HL-60/S4 (cell line): Measurements from ENCODE around the gene TAS2R60.
"Not testable (repeated sequence)": the region's sequence is repeated elsewhere in the genome, so short reads cannot be mapped to it uniquely, and the experiment has no call there.

Experiments used
- in situ Hi-C: fragments of 300-500 bp; cut with MboI; formaldehyde crosslinking; loops from 2 replicates; pipeline ENCODE4 v1.14.3; 2022; ENCODE audit warnings: low sequenced_read_pairs

TAS2R60 gene

GRCh38 chr7:143472071-143472689 is 28.9 kb downstream of the TAS2R60 start:
- in situ Hi-C loops = not testable (repeated sequence)

DNA sequence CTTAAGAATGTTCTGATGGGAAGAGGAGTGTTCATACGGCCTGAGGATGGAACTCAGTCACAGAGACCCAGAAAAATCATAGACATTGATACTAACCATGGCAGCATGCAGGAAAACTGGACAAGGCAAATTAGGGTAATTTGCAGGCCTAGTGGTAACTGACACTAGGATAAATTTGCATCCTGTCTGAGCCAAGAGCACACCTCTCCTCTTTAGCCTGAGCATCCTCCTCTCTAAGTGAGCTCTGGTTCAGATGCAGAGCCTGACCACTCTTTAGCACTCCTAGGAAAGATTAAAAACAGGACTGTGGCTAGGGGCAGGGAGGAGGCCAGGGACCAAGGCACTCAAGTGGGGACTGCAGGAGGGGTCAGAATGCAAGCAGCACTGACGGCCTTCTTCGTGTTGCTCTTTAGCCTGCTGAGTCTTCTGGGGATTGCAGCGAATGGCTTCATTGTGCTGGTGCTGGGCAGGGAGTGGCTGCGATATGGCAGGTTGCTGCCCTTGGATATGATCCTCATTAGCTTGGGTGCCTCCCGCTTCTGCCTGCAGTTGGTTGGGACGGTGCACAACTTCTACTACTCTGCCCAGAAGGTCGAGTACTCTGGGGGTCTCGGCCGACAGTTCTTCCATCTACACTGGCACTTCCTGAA is 34.4 kb downstream of the TAS2R60 start, which contains the start of gene TAS2R41:
TSS of gene TAS2R41 (plus strand) at position 373 of the 650 bp plus-strand sequence. CDS start at position 373, 0 bp downstream.
- in situ Hi-C loops = no loop called here

GRCh38 chr7:143479055-143479766 is 36.0 kb downstream of the TAS2R60 start:
- in situ Hi-C loops = no loop called here

- in situ Hi-C loops = no loop called here
Measured at GRCh38 chr7:143480501-143480900, 37.2 kb downstream of the TAS2R60 start.

DNA sequence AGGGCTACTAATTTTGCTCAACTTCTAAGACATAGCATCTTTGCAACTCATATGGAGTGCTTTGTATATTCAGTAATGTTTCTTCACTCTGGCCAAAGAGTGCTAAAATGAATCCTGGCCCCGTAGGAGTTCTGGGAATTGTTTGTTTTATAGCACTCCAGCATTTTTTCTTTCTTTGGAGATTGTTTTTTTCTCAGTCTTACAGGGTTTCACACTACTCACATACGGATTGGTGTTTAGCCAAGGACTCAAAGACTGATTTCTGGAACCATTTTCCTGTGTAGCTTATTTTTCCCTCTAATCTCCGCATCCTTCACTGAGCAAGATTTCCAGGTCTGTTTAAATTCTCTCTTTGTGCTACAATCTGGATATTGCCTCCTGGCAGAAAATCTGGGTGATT is 40.9 kb downstream of the TAS2R60 start:
- in situ Hi-C loops = no loop called here

DNA sequence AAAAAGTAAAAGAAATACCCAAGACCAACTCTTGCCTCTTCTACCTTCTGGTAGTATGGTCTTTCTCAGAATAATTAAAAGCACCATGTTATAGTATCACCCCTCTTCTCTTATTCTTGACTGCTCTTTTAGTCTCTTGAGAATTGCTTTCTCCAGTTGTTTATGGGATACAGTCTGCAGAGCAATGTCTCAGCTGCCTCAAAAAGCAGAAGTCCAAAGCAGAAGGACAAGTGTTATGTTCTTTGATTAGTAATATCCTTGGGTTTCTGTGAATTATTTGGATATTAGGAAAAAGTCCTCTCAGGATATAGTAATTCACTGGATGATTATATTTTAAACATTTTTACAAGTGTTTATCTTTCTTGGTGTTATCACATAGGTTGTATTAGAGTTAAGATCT is 41.8 kb downstream of the TAS2R60 start:
- in situ Hi-C loops = no loop called here

GRCh38 chr7:143485500-143485899 is 42.2 kb downstream of the TAS2R60 start:
- in situ Hi-C loops = no loop called here

DNA sequence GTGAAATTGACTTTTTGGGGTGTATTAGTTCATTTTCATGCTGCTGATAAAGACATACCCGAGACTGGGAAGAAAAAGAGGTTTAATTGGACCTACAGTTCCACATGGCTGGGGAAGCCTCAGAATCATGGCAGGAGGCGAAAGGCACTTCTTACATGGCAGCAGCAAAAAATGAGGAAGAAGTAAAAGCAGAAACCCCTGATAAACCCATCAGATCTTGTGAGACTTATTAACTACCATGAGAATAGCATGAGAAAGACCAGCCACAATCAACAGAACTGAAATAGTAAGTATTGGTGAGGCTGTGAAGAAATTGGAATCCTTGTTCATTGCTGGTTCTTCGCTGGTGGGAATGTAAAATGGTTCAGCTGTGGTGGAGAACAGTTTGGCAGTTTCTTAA is 43.0 kb downstream of the TAS2R60 start:
- in situ Hi-C loops = not testable (repeated sequence)

DNA sequence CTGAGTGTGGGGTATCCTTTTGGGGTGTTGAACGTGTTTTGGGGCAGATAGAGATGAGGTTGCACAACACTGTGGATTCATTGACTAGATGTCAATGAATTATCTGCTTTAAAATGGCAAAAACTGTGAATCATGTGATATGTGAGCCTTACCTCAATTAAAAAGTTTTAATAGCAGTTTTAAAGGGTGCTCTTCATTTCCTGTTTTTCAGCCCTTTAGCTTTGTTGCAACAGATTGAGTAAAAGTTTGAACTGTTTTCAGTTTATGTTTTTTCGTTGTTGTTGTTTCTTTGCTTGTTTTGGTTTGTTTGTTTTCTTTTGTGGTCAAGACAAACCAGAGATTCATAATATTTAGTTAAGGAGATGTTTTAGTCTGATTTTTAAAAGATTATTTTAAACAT is 43.8 kb downstream of the TAS2R60 start:
- in situ Hi-C loops = no loop called here

DNA sequence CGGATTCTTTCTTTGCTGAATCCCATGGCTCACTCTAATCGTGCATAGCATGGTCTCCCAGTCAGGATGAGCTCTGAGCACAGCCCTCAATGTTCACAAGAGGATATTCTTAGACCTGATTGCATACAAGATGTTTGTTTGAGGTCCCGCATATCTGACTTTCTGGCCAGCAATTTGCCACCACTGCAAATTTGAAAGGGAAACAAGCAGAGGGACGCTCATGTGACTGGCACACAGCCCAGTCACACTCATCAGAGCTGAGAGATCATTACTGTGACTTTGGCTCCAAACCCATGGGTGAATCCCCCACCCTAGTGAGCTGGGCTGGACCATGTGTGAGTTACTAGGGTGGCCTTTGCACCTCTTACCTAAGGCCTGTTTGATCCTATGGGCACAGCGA is 44.3 kb downstream of the TAS2R60 start:
- in situ Hi-C loops = no loop called here

DNA sequence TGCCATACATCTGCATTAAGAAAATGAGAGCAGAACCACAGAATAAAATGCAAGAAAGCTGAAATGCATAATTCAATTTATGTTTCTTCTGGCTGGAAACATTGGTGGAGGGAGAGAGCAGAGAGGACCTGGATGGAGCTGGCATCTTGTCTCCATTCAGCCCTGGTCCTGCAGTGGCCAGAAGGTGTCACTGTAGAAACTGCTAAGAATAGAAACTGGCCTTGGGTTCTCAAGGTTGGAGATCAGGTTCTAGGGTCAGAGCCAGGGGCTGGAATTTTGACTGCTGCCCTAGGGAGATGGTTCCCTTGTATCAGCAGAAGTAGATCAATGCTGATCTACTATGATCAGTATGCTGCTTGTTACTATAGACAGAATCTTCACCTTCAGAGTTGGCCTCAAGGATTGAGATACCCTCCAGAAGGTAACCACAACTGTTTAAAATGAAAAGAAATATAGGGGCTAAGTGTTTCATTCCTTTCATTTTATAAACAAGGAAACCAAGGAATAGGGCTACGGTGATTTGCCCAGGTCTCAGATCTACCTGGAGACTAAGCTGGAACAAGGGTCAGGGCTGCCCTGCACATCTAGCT is 47.6 kb downstream of the TAS2R60 start:
- in situ Hi-C loops = no loop called here

DNA sequence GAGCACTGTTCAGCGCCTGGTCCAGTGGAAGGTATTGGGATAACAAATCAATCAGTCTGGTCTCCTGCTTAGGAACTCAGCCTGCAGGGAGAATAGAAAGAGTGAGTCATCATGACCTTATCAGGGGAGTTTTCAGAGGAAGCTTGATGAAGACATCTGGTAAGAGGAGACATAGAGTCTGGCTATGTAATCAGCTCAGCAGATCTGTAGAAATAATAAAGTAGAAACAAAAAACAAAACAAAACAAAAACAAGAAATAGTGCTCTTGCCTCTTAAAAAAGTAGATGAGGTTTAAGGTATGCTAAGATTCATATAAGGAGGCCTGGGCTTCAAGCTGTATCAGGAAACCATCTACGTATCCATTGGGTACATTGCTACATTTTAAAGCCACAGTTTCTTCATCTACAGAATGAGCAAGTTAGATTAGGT is 48.8 kb downstream of the TAS2R60 start:
- in situ Hi-C loops = no loop called here

GRCh38 chr7:143492799-143493739 is 49.8 kb downstream of the TAS2R60 start:
- in situ Hi-C loops = no loop called here

GRCh38 chr7:143493751-143494150 is 50.5 kb downstream of the TAS2R60 start:
- in situ Hi-C loops = no loop called here
